DMS53 (cell line): ENCODE measurements around the gene RBM5.

ENCODE experiments used
- DNase-seq: peaks from one replicate; lab custom pipeline; 2025; lab: John Stamatoyannopoulos, UW

RBM5 gene

GRCh38 chr3:50138266-50139200 is 49.8 kb downstream of the RBM5 start:
- DNase-seq = peak; percentile 24

- no peak for DNase-seq
Observed at GRCh38 chr3:50139308-50139707, 50.6 kb downstream of the RBM5 start.

- DNase-seq = no peak
Observed at GRCh38 chr3:50139718-50140423, 51.2 kb downstream of the RBM5 start.

- DNase-seq = no peak
Observed at GRCh38 chr3:50140990-50141389, 52.3 kb downstream of the RBM5 start.

GRCh38 chr3:50146316-50146901 is 57.7 kb downstream of the RBM5 start:
- DNase-seq = no peak

- no peak for DNase-seq
Observed at GRCh38 chr3:50147016-50147415, 58.3 kb downstream of the RBM5 start.

GRCh38 chr3:50147447-50147846 is 58.7 kb downstream of the RBM5 start:
- DNase-seq = no peak

- no peak for DNase-seq
Observed at GRCh38 chr3:50147861-50148260, 59.1 kb downstream of the RBM5 start.

- DNase-seq = no peak
Observed at GRCh38 chr3:50150404-50150750, 61.7 kb downstream of the RBM5 start.

GRCh38 chr3:50150863-50151686 is 62.4 kb downstream of the RBM5 start:
- no peak for DNase-seq

GRCh38 chr3:50151728-50152127 is 63.0 kb downstream of the RBM5 start:
- DNase-seq = no peak

GRCh38 chr3:50153782-50154475 is 65.2 kb downstream of the RBM5 start:
- DNase-seq = no peak

GRCh38 chr3:50154476-50154839 is 65.7 kb downstream of the RBM5 start:
- DNase-seq = peak; percentile 78

GRCh38 chr3:50154840-50155490 is 66.2 kb downstream of the RBM5 start, which contains the start of gene SEMA3F:
Gene SEMA3F (plus strand): TSS chr3:50155324. CDS start chr3:50159623, 4,299 bp downstream.
- DNase-seq = peak; percentile 82

- DNase-seq = no peak
Observed at GRCh38 chr3:50155491-50155878, 66.8 kb downstream of the RBM5 start.

GRCh38 chr3:50155891-50156290 is 67.2 kb downstream of the RBM5 start:
- peak; percentile 35 for DNase-seq

GRCh38 chr3:50156549-50157493 is 68.1 kb downstream of the RBM5 start:
- DNase-seq = peak; percentile 28

GRCh38 chr3:50157827-50158529 is 69.3 kb downstream of the RBM5 start:
- DNase-seq = peak; percentile 27

GRCh38 chr3:50158530-50159146 is 69.9 kb downstream of the RBM5 start:
- DNase-seq = no peak
